GM21717 (cell line): ENCODE measurements around the gene NEB.
"Not testable (repeated sequence)": the region's sequence is repeated elsewhere in the genome, so short reads cannot be mapped to it uniquely, and the experiment has no call there.

Experiments used
- ATAC-seq: cut with Tn5 transposase; IDR thresholded peaks from one replicate; pipeline ENCODE4 v1.9.1; 2021; ENCODE audit warnings: mild to moderate bottlenecking, moderate library complexity; ENCODE audit not compliant: unreplicated experiment

Gene NEB

GRCh38 chr2:151708788-151709187 is 25.5 kb downstream of the NEB start:
- no peak for ATAC-seq

- no peak for ATAC-seq
Measured at GRCh38 chr2:151707857-151708256, 26.4 kb downstream of the NEB start.

- not testable (repeated sequence) for ATAC-seq
Measured at GRCh38 chr2:151704480-151704961, 29.8 kb downstream of the NEB start.

- ATAC-seq: not testable (repeated sequence)
Measured at GRCh38 chr2:151698134-151698533, 36.1 kb downstream of the NEB start.

GRCh38 chr2:151695778-151696177 is 38.5 kb downstream of the NEB start:
- ATAC-seq: no peak

- ATAC-seq: no peak
Measured at GRCh38 chr2:151691631-151692030, 42.6 kb downstream of the NEB start.

- ATAC-seq: no peak
Measured at GRCh38 chr2:151688719-151689118, 45.6 kb downstream of the NEB start.

- no peak for ATAC-seq
Measured at GRCh38 chr2:151682459-151683003, 51.7 kb downstream of the NEB start.

GRCh38 chr2:151681051-151681450 is 53.2 kb downstream of the NEB start:
- ATAC-seq: no peak

GRCh38 chr2:151679994-151680393 is 54.3 kb downstream of the NEB start:
- ATAC-seq: no peak

- no peak for ATAC-seq
Measured at GRCh38 chr2:151678849-151679248, 55.4 kb downstream of the NEB start.

- ATAC-seq: no peak
Measured at GRCh38 chr2:151673016-151673415, 61.3 kb downstream of the NEB start.

- ATAC-seq: no peak
Measured at GRCh38 chr2:151672277-151672676, 62.0 kb downstream of the NEB start.

- ATAC-seq: no peak
Measured at GRCh38 chr2:151670846-151671597, 63.3 kb downstream of the NEB start.

- ATAC-seq: peak; percentile 68
Measured at GRCh38 chr2:151670346-151670745, 63.9 kb downstream of the NEB start.

GRCh38 chr2:151669585-151670081 is 64.6 kb downstream of the NEB start:
- ATAC-seq: no peak

- no peak for ATAC-seq
Measured at GRCh38 chr2:151668737-151669136, 65.5 kb downstream of the NEB start.

- ATAC-seq: no peak
Measured at GRCh38 chr2:151665959-151666358, 68.3 kb downstream of the NEB start.

GRCh38 chr2:151664520-151664919 is 69.8 kb downstream of the NEB start:
- ATAC-seq: no peak

GRCh38 chr2:151661625-151662024 is 72.7 kb downstream of the NEB start:
- no peak for ATAC-seq

- ATAC-seq: no peak
Measured at GRCh38 chr2:151658081-151658480, 76.2 kb downstream of the NEB start.

GRCh38 chr2:151657667-151658076 is 76.6 kb downstream of the NEB start:
- ATAC-seq: no peak
